ENCODE data around the gene NAT16. TPM values are rescaled to one million over a fixed set of nuclear protein-coding genes. Genes with fewer than 3 reads are reported as not detected.

NAT16 gene
- total and polyA plus RNA-seq, 9 of the 15 experiments (the other 6 are each of a cell fraction or from before 2014, with no cell fraction given) = 0.04 TPM; not detected in 8

- TF ChIP-seq SAP30 (IDR thresholded peaks at IDR 0.05; ENCODE audit: borderline replicate concordance, insufficient read depth, low read depth, low read length, poor library complexity, severe bottlenecking) = no peak
- no peak for TF ChIP-seq ZNF398 (CRISPR knock-in tag; IDR thresholded peaks at IDR 0.05)
- TF ChIP-seq PKNOX1 (IDR thresholded peaks at IDR 0.05) = no peak
- TF ChIP-seq ZNF609 (CRISPR knock-in tag; IDR thresholded peaks at IDR 0.05; ENCODE audit: borderline replicate concordance) = no peak
- no peak for TF ChIP-seq TAF1 (IDR thresholded peaks at IDR 0.05; ENCODE audit: control insufficient read depth, extremely low read depth, insufficient read depth, low read length, severe bottlenecking)
- TF ChIP-seq HNRNPUL1 (IDR thresholded peaks at IDR 0.05; ENCODE audit: low read length) = no peak
- no peak for TF ChIP-seq THAP7 (CRISPR knock-in tag; IDR thresholded peaks at IDR 0.05)
- no peak for TF ChIP-seq ZKSCAN1 (IDR thresholded peaks at IDR 0.05; ENCODE audit: low read depth, low read length)
- 0 out of 4 replicates have a peak, but pooled peaks of 1 of the 2 experiments have one; percentile 11 for TF ChIP-seq SIN3A (IDR thresholded peaks at IDR 0.05; ENCODE audit: borderline replicate concordance in 2 of 2, control insufficient read depth in 1 of 2, low read depth in 2 of 2, low read length in 2 of 2)
- no peak for TF ChIP-seq L3MBTL2 (IDR thresholded peaks at IDR 0.05)
- TF ChIP-seq GABPA (tag; conservative IDR thresholded peaks at IDR 0.05; ENCODE audit: low read depth) = 0 out of 2 replicates have a peak, but pooled peaks have one; percentile 25
- no peak for TF ChIP-seq ZEB2 (IDR thresholded peaks at IDR 0.05)
- TF ChIP-seq SMAD4 (CRISPR knock-in tag; conservative IDR thresholded peaks at IDR 0.05) = 0 out of 2 replicates have a peak, but pooled peaks have one; percentile 5
- peak; percentile 1; the same call in 1 of the 2 replicates for TF ChIP-seq LCOR (CRISPR knock-in tag; IDR thresholded peaks at IDR 0.05)
- no peak for TF ChIP-seq ZNF232 (CRISPR knock-in tag; IDR thresholded peaks at IDR 0.05)
- no peak for TF ChIP-seq CTBP1 (IDR thresholded peaks at IDR 0.05; ENCODE audit: borderline replicate concordance)
- no peak for TF ChIP-seq HCFC1 (IDR thresholded peaks at IDR 0.05; ENCODE audit: low read depth, low read length)
- no peak for TF ChIP-seq CREM (IDR thresholded peaks at IDR 0.05; ENCODE audit: low read depth)
- no peak for TF ChIP-seq SMAD2 (IDR thresholded peaks at IDR 0.05; ENCODE audit: low read depth, low read length)
- no peak for TF ChIP-seq MEF2D (tag; conservative IDR thresholded peaks at IDR 0.05; ENCODE audit: low read depth)
- no peak for TF ChIP-seq BCL6 (CRISPR knock-in tag; IDR thresholded peaks at IDR 0.05)
- no peak for TF ChIP-seq CHD2 (IDR thresholded peaks at IDR 0.05; ENCODE audit: low read depth, low read length)
Measured at GRCh38 chr7:101154693-101155102, 25.4 kb downstream of the NAT16 start (continued).
